SU-DHL-6 (cell line): ENCODE results near the gene PCDH12.

Experiments used
- H2AFZ ChIP-seq: fragments of 200-600 bp; sonication (generic); 2 replicates; pipeline ENCODE4 v1.6.1; 2014; ENCODE audit warnings: low read depth, mild to moderate bottlenecking, moderate library complexity, mixed read lengths, antibody characterized with exemption, low read length; ENCODE audit not compliant: severe bottlenecking
- H3F3A ChIP-seq: fragments of 200-600 bp; shearing (Covaris generic); 2 replicates; pipeline ENCODE4 v1.6.0; 2016; ENCODE audit warnings: antibody characterized with exemption, mild to moderate bottlenecking; ENCODE audit not compliant: insufficient read depth
- H3K27ac ChIP-seq: fragments of 200-600 bp; sonication (generic); 2 replicates; pipeline ENCODE4 v1.5.1; 2016; ENCODE audit warnings: low read depth, mild to moderate bottlenecking, low read length, moderate library complexity, mixed read lengths
- H3K27me3 ChIP-seq: fragments of 200-600 bp; sonication (generic), shearing (Covaris generic); 2 replicates; pipeline ENCODE4 v1.6.0; 2014; ENCODE audit warnings: mild to moderate bottlenecking, low read length
- H3K36me3 ChIP-seq: fragments of 200-600 bp; sonication (generic); 2 replicates; pipeline ENCODE4 v1.6.1; 2014; ENCODE audit warnings: mild to moderate bottlenecking, low read length, mixed read lengths
- H3K4me2 ChIP-seq: fragments of 300-600, 200-600 bp; shearing (Covaris generic), sonication (generic); 2 replicates; pipeline ENCODE4 v1.6.0; 2014; ENCODE audit warnings: low read length, low read depth, mild to moderate bottlenecking; ENCODE audit not compliant: poor library complexity, severe bottlenecking
- H3K4me3 ChIP-seq: fragments of 200-600 bp; sonication (generic); 2 replicates; pipeline ENCODE4 v1.5.1; 2014; ENCODE audit warnings: antibody characterized with exemption, low read length, mild to moderate bottlenecking, mixed read lengths; ENCODE audit not compliant: insufficient read depth, poor library complexity, severe bottlenecking
- H3K79me2 ChIP-seq: fragments of 200-600 bp; sonication (generic); 2 replicates; pipeline ENCODE4 v1.6.1; 2014; ENCODE audit warnings: mild to moderate bottlenecking, low read length, moderate library complexity; ENCODE audit not compliant: insufficient read depth
- H3K9ac ChIP-seq: fragments of 200-600 bp; sonication (generic); 2 replicates; pipeline ENCODE4 v1.7.0; 2014; ENCODE audit warnings: mild to moderate bottlenecking, low read length
- H3K9me2 ChIP-seq: fragments of 200-600 bp; sonication (generic); replicated peaks from 2 replicates; pipeline ENCODE4 v1.6.1; 2014; ENCODE audit warnings: low read length; ENCODE audit not compliant: insufficient read depth
- H3K9me3 ChIP-seq: fragments of 200-600 bp; sonication (generic); 2 replicates; pipeline ENCODE4 v1.6.1; 2014; ENCODE audit warnings: low read length, mixed read lengths; ENCODE audit not compliant: insufficient read depth
- H4K20me1 ChIP-seq: fragments of 200-600 bp; sonication (generic); 2 replicates; pipeline ENCODE4 v1.6.1; 2014; ENCODE audit warnings: low read depth, mild to moderate bottlenecking, antibody characterized with exemption, low read length, moderate library complexity, mixed read lengths
- EZH2phosphoT487 ChIP-seq: fragments of 200-600 bp; sonication (generic), shearing (Covaris generic); conservative IDR thresholded peaks from 2 replicates; pipeline ENCODE4 v1.6.1; 2018; ENCODE audit warnings: mild to moderate bottlenecking, antibody characterized with exemption, low read length, moderate library complexity, mixed read lengths
- TF ChIP-seq, protein P1 (sequence below): fragments of 200-600 bp; sonication (generic); IDR thresholded peaks from one replicate; pipeline ENCODE4 v1.5.1; 2017; ENCODE audit warnings: antibody characterized with exemption, mild to moderate bottlenecking, low read length, moderate library complexity; ENCODE audit not compliant: insufficient read depth, poor library complexity, severe bottlenecking

PCDH12 gene

DNA sequence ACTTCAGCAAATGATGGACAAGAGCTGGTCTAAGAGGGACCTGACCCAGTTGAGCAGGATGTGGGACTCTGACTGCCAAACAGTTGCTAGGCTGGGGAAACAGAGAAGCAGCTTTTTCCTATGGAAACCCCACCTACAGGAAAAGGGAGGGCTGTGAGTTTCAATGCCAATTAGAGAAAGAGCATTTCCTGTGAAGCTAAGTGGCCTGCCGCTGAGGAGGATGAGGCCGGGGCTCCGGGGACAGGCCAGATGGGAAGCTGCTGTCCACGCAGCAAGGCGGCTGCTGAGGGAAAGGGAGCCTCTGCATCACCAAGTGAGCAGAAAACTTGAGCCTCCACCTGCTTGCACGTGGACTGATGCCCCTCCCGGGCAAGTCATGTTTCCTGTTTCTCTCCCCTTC is at the start of gene PCDH12:
Gene PCDH12 (minus strand): TSS at position 90 of the 400 bp plus-strand sequence. CDS start 351 bp downstream, outside the sequence.
- Histone ChIP-seq H3K79me2 (no peaks in the 10 kb centered on the region), H3K27me3 (no peaks in the 10 kb centered on the region), H3K4me3 (no peak within 1 kb of the TSS), H3K9me3 (no peaks in the 10 kb centered on the region), H2AFZ (no peak within 1 kb of the TSS), H3K36me3 (no peaks in the 10 kb centered on the region), H3F3A (no peaks in the 10 kb centered on the region), H3K27ac (no peak within 1 kb of the TSS), H3K9me2 (no peaks in the 10 kb centered on the region), H3K9ac (no peak within 1 kb of the TSS), H3K4me2 (no peak within 1 kb of the TSS), H4K20me1 (no peaks in the 10 kb centered on the region)
- TF ChIP-seq, protein P1, sequence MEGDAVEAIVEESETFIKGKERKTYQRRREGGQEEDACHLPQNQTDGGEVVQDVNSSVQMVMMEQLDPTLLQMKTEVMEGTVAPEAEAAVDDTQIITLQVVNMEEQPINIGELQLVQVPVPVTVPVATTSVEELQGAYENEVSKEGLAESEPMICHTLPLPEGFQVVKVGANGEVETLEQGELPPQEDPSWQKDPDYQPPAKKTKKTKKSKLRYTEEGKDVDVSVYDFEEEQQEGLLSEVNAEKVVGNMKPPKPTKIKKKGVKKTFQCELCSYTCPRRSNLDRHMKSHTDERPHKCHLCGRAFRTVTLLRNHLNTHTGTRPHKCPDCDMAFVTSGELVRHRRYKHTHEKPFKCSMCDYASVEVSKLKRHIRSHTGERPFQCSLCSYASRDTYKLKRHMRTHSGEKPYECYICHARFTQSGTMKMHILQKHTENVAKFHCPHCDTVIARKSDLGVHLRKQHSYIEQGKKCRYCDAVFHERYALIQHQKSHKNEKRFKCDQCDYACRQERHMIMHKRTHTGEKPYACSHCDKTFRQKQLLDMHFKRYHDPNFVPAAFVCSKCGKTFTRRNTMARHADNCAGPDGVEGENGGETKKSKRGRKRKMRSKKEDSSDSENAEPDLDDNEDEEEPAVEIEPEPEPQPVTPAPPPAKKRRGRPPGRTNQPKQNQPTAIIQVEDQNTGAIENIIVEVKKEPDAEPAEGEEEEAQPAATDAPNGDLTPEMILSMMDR, result no peak
- TF ChIP-seq EZH2phosphoT487, result no peak

DNA sequence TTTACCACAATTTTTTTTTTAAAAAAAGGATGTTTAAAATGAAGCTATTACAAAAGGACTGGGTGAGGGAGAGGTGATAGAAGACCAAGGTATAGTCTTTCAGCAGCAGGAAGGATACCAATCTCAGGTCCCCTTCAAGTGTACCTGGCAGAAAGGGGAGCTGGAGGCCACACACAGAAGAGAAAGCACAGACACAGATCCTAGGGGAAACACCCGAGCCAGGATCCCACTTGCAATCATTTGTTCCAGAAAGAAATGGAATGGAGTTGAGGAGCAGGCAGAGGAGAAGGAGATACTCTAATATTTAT is 49.2 kb upstream of the PCDH12 start:
- no peak overlapping the region for H3K9ac ChIP-seq
- H2AFZ ChIP-seq, result no peak overlapping the region
- TF ChIP-seq EZH2phosphoT487, result no peak
- TF ChIP-seq, protein P1, result no peak
- no peaks in the 10 kb centered on the region for H4K20me1 ChIP-seq
- no peaks in the 10 kb centered on the region for H3K27me3 ChIP-seq
- H3K9me3 ChIP-seq, result no peaks in the 10 kb centered on the region
- no peaks in the 10 kb centered on the region for H3K79me2 ChIP-seq
- H3F3A ChIP-seq, result no peaks in the 10 kb centered on the region
- no peaks in the 10 kb centered on the region for H3K36me3 ChIP-seq
- no peak overlapping the region for H3K27ac ChIP-seq
- H3K4me3 ChIP-seq, result no peak overlapping the region
- H3K9me2 ChIP-seq, result no peaks in the 10 kb centered on the region
- no peak overlapping the region for H3K4me2 ChIP-seq

DNA sequence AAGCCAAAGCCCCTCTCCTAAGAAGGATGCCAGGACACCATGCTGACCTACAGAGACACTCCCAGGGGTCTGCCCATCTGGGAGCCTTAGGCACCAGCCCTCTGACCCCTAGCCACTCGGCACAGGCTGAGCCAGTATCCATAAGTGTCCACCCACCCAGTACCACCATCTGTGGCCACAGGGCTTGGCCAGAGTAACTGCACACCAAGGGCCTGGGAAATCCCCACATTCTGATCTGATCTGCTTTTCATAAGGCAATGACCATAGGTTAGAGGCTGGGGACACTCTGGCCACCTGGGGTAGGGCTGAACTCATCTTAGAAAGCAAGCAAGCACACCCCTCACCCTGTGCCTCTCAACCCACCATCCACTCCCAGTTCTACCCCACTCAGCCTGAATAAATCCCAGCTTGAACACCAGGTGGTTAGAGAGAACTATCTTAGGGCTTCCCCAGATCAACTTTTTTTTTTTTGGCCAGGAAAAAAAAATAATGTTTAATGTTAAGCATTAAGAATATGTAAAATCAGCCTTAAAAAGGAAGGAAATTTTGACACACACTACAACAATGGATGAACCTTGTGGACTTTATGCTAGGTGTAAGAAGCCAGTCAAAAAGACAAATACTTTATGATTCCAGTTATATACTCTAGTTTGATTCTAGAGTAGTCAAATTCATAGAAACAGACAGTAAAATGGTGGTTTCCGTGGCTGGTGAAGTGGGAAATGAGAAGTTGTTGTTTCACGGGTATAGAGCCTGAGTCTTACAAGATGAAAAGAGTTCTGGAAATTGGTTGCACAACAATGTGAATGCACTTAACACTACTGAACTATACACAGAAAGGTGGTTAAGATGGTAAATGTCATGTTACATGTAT is 48.6 kb upstream of the PCDH12 start:
- Histone ChIP-seq H2AFZ (no peak overlapping the region), H3F3A (no peaks in the 10 kb centered on the region; the same call in 1 of the 2 replicates), H3K9ac (no peak overlapping the region), H3K9me2 (no peaks in the 10 kb centered on the region), H3K79me2 (no peaks in the 10 kb centered on the region), H4K20me1 (no peaks in the 10 kb centered on the region), H3K9me3 (no peaks in the 10 kb centered on the region), H3K36me3 (no peaks in the 10 kb centered on the region), H3K27me3 (no peaks in the 10 kb centered on the region), H3K4me2 (no peak overlapping the region), H3K4me3 (no peak overlapping the region), H3K27ac (no peak overlapping the region)
- no peak for TF ChIP-seq EZH2phosphoT487
- TF ChIP-seq, protein P1, result no peak
